ENCODE results near the gene APOBEC3C.

GRCh38 chr22:38967451-38968450 is 46.3 kb upstream of the APOBEC3C start:
- TF ChIP-seq POLR2AphosphoS5 (IDR thresholded peaks at IDR 0.05) (no peak), POLR2A (IDR thresholded peaks at IDR 0.05) (no peak), CTCF (IDR thresholded peaks at IDR 0.05) (no peak)
